ENCODE measurements around the gene PAQR8. TPM values are rescaled to one million over a fixed set of nuclear protein-coding genes. Genes with fewer than 3 reads are reported as not detected.

Gene PAQR8
- total and polyA plus RNA-seq, 2 of the 4 experiments (the other 2 are of a cell fraction): 1.4 to 1.6 TPM

DNA sequence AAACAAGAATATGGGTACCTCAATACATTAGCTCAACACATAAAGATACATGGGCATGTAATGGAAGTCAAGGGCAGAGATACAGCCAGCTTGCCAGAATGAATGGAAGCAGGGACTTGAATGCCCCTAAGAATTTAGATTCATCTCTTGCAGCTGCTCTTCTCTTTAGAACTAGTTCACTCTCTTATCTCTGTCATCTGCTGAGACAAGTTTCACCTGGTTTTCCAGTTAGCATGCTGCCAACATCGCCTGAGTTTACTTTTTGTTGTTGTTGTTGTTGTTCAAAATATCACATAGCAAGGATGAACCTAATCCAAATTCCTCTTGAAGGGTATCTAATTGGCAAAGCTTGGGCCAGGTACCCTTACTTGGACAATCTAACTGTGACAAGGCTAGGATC is 14.1 kb upstream of the PAQR8 start:
- Histone ChIP-seq H3K23ac (ENCODE audit: low read depth, low read length) (no peak overlapping the region), H3K56ac (ENCODE audit: extremely low read depth, insufficient read depth, low read length) (no peak overlapping the region), H2BK15ac (ENCODE audit: low read depth, low read length) (no peak overlapping the region), H3K4ac (ENCODE audit: low read depth, low read length) (no peak overlapping the region), H3K4me3 (ENCODE audit: insufficient read depth, low read depth, low read length) (no peak overlapping the region), H3K18ac (ENCODE audit: low read depth, low read length) (no peak overlapping the region), H2AFZ (replicated peaks; ENCODE audit: low read length, poor library complexity) (no peak overlapping the region), H3K36me3 (ENCODE audit: control insufficient read depth, insufficient read depth, low read length) (no peaks in the 10 kb centered on the region), H4K5ac (ENCODE audit: low read depth, low read length) (no peak overlapping the region), H3K27ac (ENCODE audit: insufficient read depth, low read length) (no peak overlapping the region), H4K91ac (ENCODE audit: insufficient read depth, low read depth, low read length) (no peak overlapping the region), H2BK20ac (ENCODE audit: low read depth, low read length) (no peak overlapping the region), H2BK5ac (ENCODE audit: low read depth, low read length, poor library complexity, severe bottlenecking) (no peak overlapping the region), H4K20me1 (ENCODE audit: insufficient read depth, low read length) (no peaks in the 10 kb centered on the region; the same call in 1 of the 2 replicates), H3K9ac (ENCODE audit: low read depth, low read length) (no peak overlapping the region), H3K27me3 (ENCODE audit: control insufficient read depth, insufficient read depth, low read length) (peaks cover 5% of the 10 kb centered on the region; the same call in 1 of the 2 replicates), H3K4me2 (ENCODE audit: low read depth, low read length) (no peak overlapping the region), H2AK9ac (replicated peaks; ENCODE audit: low read depth, low read length, poor library complexity) (no peak overlapping the region), H3K14ac (replicated peaks; ENCODE audit: low read depth, low read length) (no peak overlapping the region), H3K79me1 (ENCODE audit: low read depth in 1 of 2, low read length in 2 of 2) (no peaks in the 10 kb centered on the region), H3K9me1 (ENCODE audit: insufficient read depth, low read length) (peaks cover 6% of the 10 kb centered on the region; the same call in 1 of the 2 replicates), H3K4me1 (ENCODE audit: control insufficient read depth, insufficient read depth, low read length) (peaks cover 3% of the 10 kb centered on the region; the same call in 1 of the 2 replicates), H2AK5ac (ENCODE audit: low read depth, low read length) (no peak overlapping the region), H4K8ac (ENCODE audit: low read depth in 2 of 2, low read length in 2 of 2) (no peak overlapping the region), H2BK120ac (ENCODE audit: low read depth, low read length) (no peak overlapping the region), H3K9me3 (ENCODE audit: control insufficient read depth, insufficient read depth, low read length) (no peaks in the 10 kb centered on the region)
- in situ Hi-C loops (cut with MboI; ENCODE audit: low sequenced_read_pairs) (no loop called here), intact Hi-C loops (cut with micrococcal nuclease) (no loop called here), dilution Hi-C loops (cut with HindIII; ENCODE audit: low sequenced_read_pairs, unreplicated experiment) (no loop called here)
- no TSS peak for BruUV-seq (replicated peaks)
- POLR2A ChIA-PET (ENCODE audit: unreplicated experiment): no interaction called here
- DNase-seq: no peak
- WGBS, 2 experiments (ENCODE audit: extremely low coverage in 2 of 2, insufficient read length in 1 of 2): no CpG with 5 or more reads among the region's 1 CpG
- no peak for ATAC-seq (ENCODE audit: low read depth)
- TF ChIP-seq CEBPB (IDR thresholded peaks at IDR 0.05; ENCODE audit: low read depth, low read length) (no peak), BHLHE40 (IDR thresholded peaks at IDR 0.05; ENCODE audit: low read depth, low read length) (no peak), NFE2L2 (IDR thresholded peaks at IDR 0.05; ENCODE audit: low read depth, low read length) (no peak), RCOR1 (IDR thresholded peaks at IDR 0.05; ENCODE audit: insufficient replicate concordance, low read length) (no peak), CHD1 (IDR thresholded peaks at IDR 0.05; ENCODE audit: low read depth, low read length) (no peak), POLR2A (IDR thresholded peaks at IDR 0.05; ENCODE audit: low read depth, low read length) (no peak), RAD21 (IDR thresholded peaks at IDR 0.05; ENCODE audit: low read length) (no peak), MXI1 (IDR thresholded peaks at IDR 0.05; ENCODE audit: borderline replicate concordance, low read depth, low read length) (no peak), MAFK (IDR thresholded peaks at IDR 0.05; ENCODE audit: low read depth, low read length) (no peak), RFX5 (IDR thresholded peaks at IDR 0.05; ENCODE audit: low read depth, low read length) (no peak), SMC3 (IDR thresholded peaks at IDR 0.05; ENCODE audit: low read depth, low read length) (no peak), FOS (IDR thresholded peaks at IDR 0.05; ENCODE audit: low read depth, low read length) (no peak)
- TF ChIP-seq, protein P1, sequence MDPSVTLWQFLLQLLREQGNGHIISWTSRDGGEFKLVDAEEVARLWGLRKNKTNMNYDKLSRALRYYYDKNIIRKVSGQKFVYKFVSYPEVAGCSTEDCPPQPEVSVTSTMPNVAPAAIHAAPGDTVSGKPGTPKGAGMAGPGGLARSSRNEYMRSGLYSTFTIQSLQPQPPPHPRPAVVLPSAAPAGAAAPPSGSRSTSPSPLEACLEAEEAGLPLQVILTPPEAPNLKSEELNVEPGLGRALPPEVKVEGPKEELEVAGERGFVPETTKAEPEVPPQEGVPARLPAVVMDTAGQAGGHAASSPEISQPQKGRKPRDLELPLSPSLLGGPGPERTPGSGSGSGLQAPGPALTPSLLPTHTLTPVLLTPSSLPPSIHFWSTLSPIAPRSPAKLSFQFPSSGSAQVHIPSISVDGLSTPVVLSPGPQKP (IDR thresholded peaks at IDR 0.05; ENCODE audit: borderline replicate concordance, low read depth, low read length): no peak
- TF ChIP-seq, protein P2, sequence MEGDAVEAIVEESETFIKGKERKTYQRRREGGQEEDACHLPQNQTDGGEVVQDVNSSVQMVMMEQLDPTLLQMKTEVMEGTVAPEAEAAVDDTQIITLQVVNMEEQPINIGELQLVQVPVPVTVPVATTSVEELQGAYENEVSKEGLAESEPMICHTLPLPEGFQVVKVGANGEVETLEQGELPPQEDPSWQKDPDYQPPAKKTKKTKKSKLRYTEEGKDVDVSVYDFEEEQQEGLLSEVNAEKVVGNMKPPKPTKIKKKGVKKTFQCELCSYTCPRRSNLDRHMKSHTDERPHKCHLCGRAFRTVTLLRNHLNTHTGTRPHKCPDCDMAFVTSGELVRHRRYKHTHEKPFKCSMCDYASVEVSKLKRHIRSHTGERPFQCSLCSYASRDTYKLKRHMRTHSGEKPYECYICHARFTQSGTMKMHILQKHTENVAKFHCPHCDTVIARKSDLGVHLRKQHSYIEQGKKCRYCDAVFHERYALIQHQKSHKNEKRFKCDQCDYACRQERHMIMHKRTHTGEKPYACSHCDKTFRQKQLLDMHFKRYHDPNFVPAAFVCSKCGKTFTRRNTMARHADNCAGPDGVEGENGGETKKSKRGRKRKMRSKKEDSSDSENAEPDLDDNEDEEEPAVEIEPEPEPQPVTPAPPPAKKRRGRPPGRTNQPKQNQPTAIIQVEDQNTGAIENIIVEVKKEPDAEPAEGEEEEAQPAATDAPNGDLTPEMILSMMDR (conservative IDR thresholded peaks at IDR 0.05; ENCODE audit: low read depth, low read length): no peak
- CTCF ChIA-PET: no interaction called here
